ENCODE measurements around the gene C2CD2L. TPM values are rescaled to one million over a fixed set of nuclear protein-coding genes. Genes with fewer than 3 reads are reported as not detected.

Gene C2CD2L
- total RNA-seq, 1 donor from 2014 or later: 11.1 TPM

DNA sequence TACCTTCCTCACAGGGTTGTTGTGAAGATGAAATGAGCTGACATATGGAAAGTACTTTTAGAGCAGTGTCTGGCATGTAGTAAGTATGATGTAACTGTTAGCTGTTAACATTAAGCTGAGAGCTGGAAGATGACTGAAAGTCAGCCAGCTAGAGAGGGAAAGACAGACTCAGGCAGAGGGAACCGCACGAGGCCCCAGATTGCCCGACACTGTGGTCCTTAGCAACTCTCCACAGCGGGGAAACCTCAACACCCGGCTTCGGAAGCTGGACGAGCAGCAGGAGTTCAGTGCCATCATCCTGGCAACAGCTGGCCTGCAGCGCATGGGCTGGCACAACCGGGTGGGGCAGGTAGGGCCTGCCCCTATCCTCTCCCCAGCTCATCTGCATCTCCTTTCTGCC is 16.0 kb upstream of the C2CD2L start:
- H3K4me3 ChIP-seq (ENCODE audit: insufficient read depth, low read depth, low read length): no peak overlapping the region
- H3K4me3 Mint-ChIP-seq (ENCODE audit: unreplicated experiment): no peak overlapping the region
- no peaks in the 10 kb centered on the region for H3K9me3 Mint-ChIP-seq (ENCODE audit: unreplicated experiment)
- no peaks in the 10 kb centered on the region for H3K27me3 Mint-ChIP-seq (ENCODE audit: low read depth, unreplicated experiment)
- H3K27ac ChIP-seq (ENCODE audit: low read depth, low read length): no peak overlapping the region
- peaks cover 49% of the 10 kb centered on the region for H3K79me2 ChIP-seq (ENCODE audit: insufficient read depth, low read length)
- no peak for TF ChIP-seq EZH2 (IDR thresholded peaks at IDR 0.05; ENCODE audit: insufficient read depth, low read length)
- TF ChIP-seq CTCF (IDR thresholded peaks at IDR 0.05; ENCODE audit: insufficient read depth, low read depth, low read length): no peak
- H2AFZ ChIP-seq (ENCODE audit: low read depth, low read length): no peak overlapping the region
- H3K36me3 ChIP-seq (ENCODE audit: insufficient read depth, low read length): peaks cover 4% of the 10 kb centered on the region
- H3K4me2 ChIP-seq (ENCODE audit: low read length): no peak overlapping the region
- peak overlapping the region; percentile 62 for H3K27ac Mint-ChIP-seq (ENCODE audit: unreplicated experiment)
- H3K9me3 ChIP-seq (ENCODE audit: insufficient read depth, low read depth, low read length): no peaks in the 10 kb centered on the region
- peaks cover 29% of the 10 kb centered on the region for H4K20me1 ChIP-seq (ENCODE audit: insufficient read depth, low read length)
- no peak overlapping the region for H3K9ac ChIP-seq (ENCODE audit: low read length)
- DNase-seq (ENCODE audit: low read depth): no peak
- peaks cover 15% of the 10 kb centered on the region for H3K4me1 Mint-ChIP-seq (ENCODE audit: low read depth, unreplicated experiment)
- H3K36me3 Mint-ChIP-seq (ENCODE audit: low read depth, unreplicated experiment): peaks cover 3% of the 10 kb centered on the region
- no peaks in the 10 kb centered on the region for H3K27me3 ChIP-seq (ENCODE audit: insufficient read depth, low read length)
- H3K4me1 ChIP-seq (ENCODE audit: insufficient read depth, low read length): peaks cover 17% of the 10 kb centered on the region
- no peak for FAIRE-seq

- Histone ChIP-seq H3K27ac (ENCODE audit: low read depth, low read length) (no peak overlapping the region), H3K79me2 (ENCODE audit: insufficient read depth, low read length) (peaks cover 42% of the 10 kb centered on the region), H3K4me2 (ENCODE audit: low read length) (peak overlapping the region; percentile 89), H4K20me1 (ENCODE audit: insufficient read depth, low read length) (peaks cover 29% of the 10 kb centered on the region), H3K36me3 (ENCODE audit: insufficient read depth, low read length) (peaks cover 12% of the 10 kb centered on the region), H3K4me3 (ENCODE audit: insufficient read depth, low read depth, low read length) (peak overlapping the region; percentile 79), H3K4me1 (ENCODE audit: insufficient read depth, low read length) (peaks cover 17% of the 10 kb centered on the region), H2AFZ (ENCODE audit: low read depth, low read length) (no peak overlapping the region), H3K9me3 (ENCODE audit: insufficient read depth, low read depth, low read length) (no peaks in the 10 kb centered on the region), H3K9ac (ENCODE audit: low read length) (peak overlapping the region; percentile 93), H3K27me3 (ENCODE audit: insufficient read depth, low read length) (no peaks in the 10 kb centered on the region)
- Mint-ChIP-seq H3K4me1 (ENCODE audit: low read depth, unreplicated experiment) (peaks cover 14% of the 10 kb centered on the region), H3K9me3 (ENCODE audit: unreplicated experiment) (no peaks in the 10 kb centered on the region), H3K27me3 (ENCODE audit: low read depth, unreplicated experiment) (no peaks in the 10 kb centered on the region), H3K4me3 (ENCODE audit: unreplicated experiment) (peak overlapping the region; percentile 84), H3K27ac (ENCODE audit: unreplicated experiment) (peak overlapping the region; percentile 41), H3K36me3 (ENCODE audit: low read depth, unreplicated experiment) (peaks cover 9% of the 10 kb centered on the region)
- no peak for TF ChIP-seq CTCF (IDR thresholded peaks at IDR 0.05; ENCODE audit: insufficient read depth, low read depth, low read length)
- TF ChIP-seq EZH2 (IDR thresholded peaks at IDR 0.05; ENCODE audit: insufficient read depth, low read length): no peak
- no peak for FAIRE-seq
- no peak for DNase-seq (ENCODE audit: low read depth)
These were observed 14.9 kb upstream of the C2CD2L start for GRCh38 chr11:119091966-119092879.

Measured in astrocyte (in vitro differentiated cells and primary cell).